NCI-H187 treated with DMSO at 0.1 percent for 48 hours (cell line): ENCODE measurements around the gene IQCB1.
"Not testable (repeated sequence)": the region's sequence is repeated elsewhere in the genome, so short reads cannot be mapped to it uniquely, and the experiment has no call there.

ENCODE experiments used
- DNase-seq: peaks from one replicate; lab custom pipeline; 2025; lab: John Stamatoyannopoulos, UW

Gene IQCB1

DNA sequence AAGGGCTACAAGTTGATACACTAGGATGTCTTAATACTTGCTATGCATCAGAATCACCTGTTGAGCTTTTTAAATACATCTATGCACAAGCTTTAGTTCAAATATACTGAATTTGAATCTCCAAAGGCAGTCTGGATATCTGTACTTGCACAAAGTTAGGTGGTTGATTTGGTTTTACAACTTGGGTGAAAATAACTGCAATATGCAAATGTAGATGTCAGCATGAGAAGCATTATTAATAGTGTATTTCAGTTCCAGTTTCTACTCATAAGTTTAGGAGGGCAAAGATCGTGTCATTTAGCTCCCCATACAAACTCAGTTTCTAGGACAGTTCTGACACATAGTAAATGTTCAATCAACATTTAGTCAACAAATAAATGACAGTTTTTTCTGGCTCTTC, 25.6 kb downstream of the IQCB1 start:
- no peak for DNase-seq

DNA sequence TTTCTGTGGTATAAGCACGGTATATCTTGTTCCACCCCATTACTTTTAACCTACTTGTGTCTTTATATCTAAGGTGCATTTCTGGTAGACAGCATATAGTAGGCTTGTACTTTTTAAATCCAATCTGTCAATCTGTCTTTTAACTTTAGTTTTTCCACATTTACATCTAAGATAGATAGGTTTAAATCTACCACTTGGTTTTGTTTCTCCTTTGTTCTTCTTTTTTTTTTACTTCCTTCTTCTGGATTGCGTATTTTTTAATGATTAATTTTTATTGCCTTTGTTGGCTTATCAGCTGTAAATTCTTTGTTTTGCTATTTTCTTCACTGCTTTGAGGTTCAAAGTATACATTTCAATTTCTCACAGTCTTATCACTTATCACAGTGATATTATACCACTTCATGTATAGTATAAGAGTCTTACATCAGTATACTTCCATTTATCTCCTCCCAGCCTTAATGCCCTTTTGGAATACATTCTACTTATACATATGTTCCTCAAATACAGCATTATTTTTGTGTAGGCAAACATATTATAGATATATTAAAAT, 31.0 kb downstream of the IQCB1 start:
- no peak for DNase-seq

DNA sequence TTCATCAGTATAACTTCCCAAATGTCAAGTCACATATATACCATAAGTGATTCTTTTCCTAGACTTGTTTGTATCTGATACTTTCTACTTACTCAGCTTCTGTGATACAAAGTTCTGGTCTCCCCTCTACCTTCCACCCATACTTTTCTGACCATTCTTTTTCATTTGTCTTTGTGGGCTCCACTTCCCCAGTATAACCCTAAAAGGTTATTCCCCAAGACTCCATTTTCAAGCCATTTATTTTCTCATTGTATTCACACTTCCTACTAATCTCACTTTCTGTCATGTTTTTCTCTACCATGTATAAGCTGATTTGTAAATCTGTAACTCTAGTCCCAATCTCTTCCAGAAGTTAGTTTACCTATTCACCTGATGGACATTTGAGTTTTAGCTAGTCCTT, 34.0 kb downstream of the IQCB1 start:
- DNase-seq, result no peak

DNA sequence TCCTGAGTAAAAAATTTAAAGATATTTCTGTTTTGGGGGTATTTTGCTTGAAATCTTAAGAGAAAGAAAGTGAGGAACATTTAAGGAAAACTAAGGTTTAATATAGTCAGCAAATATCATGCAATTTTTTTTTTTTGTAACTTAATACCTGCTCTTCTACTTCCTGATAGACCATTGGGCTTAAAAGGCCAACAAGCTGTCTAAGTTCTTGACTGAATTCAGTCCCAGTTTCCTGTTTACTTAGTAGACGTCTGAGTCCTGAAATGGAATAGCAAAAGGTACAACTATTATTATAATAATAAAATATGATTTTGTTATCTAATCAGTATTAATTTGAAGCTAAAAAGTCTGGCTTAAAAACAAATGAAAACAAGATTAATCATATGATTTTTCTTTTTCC, 37.9 kb downstream of the IQCB1 start:
- DNase-seq, result no peak

DNA sequence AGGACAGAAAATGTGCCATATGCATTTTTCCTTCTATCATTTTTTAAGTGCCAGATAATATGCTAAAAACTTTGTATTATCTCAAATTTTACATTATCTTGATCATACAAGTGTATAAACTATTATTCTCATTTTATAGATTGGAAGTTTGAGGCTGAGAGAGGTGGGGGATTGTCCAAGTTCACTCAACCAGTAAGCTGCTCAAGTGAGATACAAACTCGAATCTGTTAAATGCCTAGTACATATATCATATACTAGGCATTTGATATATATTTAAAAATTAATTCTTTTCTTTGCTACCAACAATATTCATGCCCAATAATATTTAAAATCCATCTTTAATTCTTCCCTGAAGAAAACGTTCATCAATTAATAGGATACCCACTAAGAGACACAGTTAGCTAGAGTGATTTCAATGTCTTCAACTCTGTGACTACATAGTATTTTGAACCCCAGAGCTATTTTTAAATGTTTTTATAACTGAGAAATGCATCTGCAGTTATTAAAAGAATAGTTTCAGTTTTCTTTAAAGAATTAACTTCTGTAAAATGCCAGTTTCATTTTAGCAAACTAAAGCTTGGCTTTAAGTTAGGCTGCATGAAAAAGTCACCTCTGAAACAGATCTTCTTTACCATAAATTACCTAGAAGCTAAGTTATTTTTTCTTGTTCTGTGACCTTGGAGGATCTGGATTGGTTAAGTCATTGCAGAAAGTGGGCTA, 40.4 kb downstream of the IQCB1 start:
- DNase-seq, result no peak

DNA sequence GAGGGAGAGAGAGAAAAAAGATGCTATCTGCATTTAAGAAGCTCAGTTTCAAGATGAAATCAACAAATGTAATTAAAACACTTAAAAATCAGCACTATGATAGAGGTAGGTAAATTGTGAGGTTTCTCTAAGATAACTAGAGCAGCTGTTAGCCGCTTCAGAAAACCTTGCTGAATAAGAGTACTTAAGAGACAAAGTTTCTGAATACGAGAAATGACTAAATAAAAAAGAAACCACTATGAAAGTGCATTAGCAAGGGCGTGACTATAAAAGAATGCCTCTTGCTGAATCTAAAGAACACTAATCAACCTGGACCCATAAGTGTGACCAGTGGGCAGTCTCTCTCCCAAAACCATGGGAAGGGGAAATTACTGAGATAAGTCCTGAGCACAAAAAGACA, 41.8 kb downstream of the IQCB1 start:
- no peak for DNase-seq

DNA sequence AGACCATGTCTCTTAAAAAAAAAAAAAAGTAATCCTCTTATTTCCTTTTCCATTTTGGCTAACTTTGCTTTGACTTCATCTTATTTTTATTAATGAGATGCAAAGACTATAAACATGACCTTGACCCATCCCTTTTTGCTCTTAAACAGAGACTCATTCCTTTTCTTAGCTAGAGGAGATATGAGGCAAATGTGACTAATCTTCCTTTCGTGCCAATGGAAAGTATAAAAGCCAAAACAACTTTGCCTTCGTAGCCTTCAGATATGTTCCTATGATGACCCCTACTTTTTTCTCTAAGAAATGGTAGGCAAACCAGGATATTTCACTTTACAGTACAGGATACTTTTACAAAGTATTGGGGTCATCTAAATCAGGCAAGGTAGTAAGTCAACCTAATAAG, 48.4 kb downstream of the IQCB1 start:
- no peak for DNase-seq

DNA sequence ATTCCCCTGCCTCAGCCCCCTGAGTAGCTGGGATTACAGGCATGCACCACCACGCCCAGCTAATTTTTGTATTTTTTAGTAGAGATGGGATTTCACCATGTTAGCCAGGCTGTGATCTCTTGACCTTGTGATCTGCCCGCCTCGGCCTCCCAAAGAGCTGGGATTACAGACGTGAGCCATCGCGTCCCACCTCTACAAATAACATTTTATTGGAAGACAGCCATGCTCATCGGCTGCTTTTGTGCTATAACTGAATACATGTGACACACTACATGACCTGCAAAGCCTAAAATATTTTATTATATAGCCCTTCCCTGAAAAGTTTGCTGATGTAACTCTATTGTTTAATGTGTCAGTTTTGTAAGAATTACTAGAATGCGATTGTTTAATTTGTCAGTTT, 52.1 kb downstream of the IQCB1 start:
- not testable (repeated sequence) for DNase-seq

DNA sequence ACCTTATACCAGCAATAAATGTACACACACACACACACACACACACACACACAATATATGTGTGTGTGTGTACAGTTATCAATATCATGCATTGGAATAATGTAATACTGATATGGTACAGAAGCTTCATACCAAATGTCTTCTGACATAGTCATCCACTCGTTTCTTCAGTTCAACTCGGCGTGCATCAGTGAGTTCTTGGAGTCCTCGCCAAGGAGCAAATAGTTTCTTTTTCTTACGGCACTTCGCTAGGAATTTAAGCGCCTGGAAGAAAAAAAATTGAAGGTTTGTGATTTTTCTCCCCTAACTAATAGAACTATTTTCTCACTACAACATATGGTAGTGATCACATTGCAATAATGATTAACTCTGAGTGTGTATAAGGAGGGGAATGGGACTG, 53.2 kb downstream of the IQCB1 start:
- DNase-seq, result no peak

DNA sequence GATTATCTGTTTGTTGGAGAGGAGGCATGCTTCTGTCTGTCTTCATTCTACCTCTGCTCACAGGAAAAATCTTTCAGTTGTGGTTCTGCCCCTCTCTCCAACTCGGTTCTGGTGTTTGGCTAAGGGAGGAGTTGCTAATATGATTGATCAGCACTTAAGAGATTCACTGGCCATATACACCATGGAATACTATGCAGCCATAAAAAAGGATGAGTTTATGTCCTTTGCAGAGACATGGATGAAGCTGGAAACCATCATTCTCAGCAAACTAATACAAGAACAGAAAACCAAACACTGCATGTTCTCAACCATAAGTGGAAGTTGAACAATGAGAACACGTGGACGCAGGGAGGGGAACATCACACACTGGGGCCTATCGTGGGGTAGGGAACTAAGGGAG, 59.8 kb downstream of the IQCB1 start:
- not testable (repeated sequence) for DNase-seq

DNA sequence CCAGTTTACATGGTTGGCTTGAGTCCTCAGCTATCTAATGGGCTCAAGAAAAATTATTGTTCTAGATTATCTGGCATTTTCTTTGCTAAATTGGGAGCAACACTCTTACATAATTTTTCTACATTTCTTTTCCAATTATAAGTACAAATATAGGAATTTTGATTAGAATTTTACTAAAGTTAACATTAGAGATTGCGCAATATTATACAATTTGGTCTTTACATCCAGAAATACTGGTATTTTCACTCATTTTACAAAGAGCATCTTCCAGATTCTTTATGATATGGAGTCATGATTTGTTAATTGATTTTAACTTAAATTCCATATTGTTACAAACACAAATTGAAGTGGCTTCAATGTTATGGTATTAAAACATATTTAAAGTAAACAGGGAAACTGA, 65.6 kb downstream of the IQCB1 start:
- DNase-seq, result no peak

DNA sequence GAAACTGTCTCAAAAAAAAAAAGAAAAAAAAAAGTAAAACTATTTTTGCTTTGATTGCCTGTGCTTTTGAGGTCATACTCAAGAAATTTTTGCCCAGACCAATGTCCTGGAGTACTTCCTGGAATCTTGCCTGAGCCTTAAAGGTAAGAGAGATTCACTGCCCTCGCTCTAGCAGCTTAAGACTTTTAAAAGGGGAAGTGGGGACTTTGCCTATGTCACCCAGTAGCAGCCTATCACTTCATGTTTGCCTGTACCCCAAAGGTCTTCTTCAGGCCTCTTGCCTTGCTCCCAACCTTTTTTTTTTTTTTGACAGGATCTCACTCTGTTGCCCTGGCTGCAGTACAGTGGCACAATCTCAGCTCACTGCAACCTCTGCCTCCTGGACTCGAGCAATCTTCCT, 66.4 kb downstream of the IQCB1 start:
- DNase-seq, result no peak

DNA sequence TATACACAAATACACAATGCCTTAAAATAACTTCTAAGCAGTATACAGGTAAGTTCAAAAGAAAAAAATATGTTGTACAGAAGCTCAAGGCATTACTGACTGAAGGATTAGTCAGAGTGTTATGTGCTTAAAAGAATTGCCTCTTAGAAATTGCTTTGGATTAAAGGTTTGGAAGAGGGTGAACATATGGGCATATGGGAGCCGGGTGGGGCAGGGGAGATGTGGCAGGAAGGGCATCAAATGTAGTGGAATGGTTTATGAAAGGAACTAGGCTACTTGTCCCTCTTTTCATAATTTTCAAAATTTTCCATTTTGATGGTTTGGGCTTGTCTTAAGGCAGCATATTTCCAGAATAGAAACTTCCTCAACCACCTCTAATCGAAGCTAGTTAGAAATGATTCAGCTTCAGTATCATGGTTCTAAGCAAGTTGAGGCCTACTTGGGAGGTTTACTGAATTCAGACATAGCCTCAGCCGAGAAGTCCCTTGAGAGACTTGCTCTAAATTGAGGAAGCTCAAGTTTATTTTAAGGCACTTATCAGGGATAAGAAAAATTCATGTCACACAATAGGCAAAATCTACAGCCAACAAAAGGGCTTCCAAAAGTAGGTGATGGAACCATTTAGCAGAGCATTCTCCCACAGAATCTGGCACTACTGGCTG, 75.2 kb downstream of the IQCB1 start:
- DNase-seq, result no peak

DNA sequence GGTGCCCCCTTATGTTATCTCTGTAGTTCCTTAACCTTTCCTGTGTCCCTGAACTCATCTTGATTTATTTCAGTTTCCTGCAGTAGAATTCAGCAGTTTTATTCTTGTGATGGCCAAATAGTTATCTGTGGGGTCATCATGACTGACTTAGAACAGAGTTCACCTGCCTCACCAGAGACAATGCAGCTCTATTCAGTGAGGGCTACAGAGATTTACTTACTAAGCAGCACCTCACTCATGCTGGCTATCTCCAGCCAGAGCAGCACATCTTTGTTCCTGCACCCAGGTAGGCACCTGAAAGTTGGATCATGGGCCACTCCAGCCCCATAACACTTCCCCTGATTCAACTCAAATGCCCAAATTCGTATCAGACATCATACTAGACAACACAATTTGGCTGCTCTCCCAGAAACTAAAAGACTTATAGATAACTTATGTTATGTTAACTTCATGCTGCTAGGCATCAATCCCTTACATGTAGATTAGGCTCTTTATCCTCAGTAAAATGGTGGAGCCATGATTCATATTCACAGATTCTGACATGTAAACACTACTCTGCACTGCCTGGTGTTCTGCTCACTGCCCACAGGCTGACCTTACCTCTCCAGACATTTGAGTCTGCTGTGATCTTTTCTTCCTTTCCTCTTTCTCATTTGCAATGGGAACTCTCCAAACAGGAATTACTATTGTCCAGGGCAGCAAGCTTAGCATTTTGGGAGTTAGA, 76.0 kb downstream of the IQCB1 start:
- DNase-seq, result no peak

DNA sequence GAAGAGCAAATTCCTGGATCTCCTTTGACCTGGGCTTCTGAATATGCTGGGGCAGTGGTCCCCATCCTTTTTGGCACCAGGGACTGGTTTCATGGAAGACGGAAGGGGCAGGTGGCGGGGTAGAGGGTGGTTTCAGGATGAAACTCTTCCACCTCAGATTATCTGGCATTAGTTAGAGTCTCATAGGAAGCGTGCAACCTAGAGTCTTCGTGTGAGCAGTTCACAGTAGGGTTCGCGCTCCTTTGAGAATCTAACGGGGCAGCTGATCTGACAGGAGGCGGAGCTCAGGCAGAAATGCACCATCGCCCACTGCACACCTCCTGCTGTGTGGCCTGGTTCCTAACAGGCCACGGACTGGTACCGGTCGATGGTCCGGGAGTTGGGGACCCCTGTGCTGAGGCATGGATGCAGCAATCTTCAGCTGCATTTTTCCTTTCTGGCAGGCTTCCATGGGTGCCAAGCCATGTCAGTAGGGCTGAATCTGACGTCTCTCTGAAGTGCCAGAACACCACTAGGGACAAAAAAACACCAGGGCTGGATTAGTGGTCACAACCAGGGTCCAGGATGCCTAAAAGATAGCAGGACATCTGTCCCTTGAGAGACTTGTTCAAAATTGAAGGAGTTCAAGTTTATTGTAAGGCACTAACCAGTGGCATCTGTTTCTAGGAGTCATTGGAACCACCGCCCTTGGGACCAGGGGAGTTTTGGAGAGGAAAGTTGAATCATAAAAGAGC, 76.9 kb downstream of the IQCB1 start:
- DNase-seq, result no peak

DNA sequence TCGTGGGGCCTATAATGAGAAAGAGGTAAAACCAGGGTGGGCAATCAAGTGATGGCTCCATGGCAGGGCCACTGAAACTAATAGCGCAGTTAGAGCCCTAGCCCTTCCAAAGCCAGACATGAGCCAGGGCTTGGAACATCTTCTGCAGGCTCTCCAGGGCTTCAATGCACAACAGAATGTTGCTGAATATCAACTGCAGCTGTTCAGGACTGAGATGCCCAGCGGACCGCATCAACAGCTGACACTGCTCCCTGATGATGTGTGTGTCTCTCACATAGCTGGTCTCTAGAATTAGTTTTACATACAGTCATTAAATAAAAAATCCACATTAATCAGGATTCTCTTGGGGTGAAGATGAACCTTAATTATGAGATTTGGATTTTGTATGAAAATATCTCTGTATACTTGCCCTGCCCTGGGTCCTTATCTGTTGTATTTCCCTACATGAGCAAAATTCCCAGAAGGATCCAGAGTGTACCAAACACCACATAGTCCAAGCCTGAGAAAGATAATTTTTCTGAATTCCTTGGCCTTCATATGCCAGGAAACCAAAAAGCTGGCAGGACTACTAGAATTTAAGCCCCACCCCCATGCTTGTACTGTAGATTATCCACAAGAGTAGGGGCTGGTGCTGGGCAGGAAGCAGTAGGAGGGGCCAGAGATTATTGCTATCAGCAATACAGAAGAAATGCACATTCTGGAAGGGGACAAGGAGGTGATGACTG, 77.6 kb downstream of the IQCB1 start:
- no peak for DNase-seq

DNA sequence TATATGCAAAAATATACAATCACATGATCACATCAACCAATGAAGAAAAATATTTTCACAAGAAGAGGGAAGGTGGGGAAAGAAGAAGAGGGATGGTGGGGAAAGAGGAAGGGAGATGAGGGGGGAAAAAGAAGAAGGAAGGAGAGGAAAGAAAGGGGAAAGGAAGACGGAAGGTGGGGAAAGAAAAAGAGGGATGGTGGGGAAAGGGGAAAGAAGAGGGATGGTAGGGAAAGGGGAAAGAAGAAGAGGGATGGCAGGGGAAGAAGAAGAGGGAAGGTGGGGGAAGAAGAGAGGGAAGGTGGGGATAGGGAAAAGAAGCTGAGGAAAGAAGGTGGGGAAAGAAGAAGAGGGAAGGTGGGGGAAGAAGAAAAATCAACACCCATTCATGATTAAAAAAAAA, 82.1 kb downstream of the IQCB1 start:
- no peak for DNase-seq

DNA sequence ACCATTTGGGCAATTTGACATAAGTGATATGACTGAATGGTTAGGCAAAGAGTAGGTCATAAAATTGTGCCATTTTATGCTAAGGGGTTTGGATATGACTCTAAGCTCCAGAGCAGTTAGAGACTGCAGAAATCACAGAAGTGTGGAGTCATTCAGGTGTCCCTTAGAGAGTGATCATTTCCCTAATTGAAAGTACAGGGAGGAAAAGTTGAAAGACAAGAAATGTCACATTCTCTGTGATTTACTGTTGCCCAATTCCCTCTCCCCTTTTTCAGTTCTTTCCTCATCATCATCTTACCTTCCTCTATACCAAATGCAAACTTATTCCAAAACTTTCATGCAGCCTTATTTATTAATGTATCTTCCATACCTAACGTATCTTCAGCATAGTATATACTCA, 82.6 kb downstream of the IQCB1 start:
- DNase-seq, result no peak

DNA sequence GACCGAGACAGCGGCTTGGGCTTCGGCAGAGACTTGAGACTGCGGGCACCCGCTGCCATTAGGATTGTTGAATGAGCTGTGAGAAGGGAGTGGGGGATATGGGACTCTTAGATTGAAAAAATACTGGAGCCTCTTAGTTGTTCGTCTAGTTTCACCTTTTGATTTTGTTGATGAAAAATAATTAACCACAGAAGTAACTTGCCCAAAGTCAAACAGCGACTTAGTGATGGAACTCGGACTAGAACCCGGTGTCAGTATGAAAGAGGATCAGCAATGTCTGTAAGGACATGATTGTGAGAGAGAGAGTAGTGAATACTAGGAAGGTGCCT, 84.8 kb downstream of the IQCB1 start:
- no peak for DNase-seq

DNA sequence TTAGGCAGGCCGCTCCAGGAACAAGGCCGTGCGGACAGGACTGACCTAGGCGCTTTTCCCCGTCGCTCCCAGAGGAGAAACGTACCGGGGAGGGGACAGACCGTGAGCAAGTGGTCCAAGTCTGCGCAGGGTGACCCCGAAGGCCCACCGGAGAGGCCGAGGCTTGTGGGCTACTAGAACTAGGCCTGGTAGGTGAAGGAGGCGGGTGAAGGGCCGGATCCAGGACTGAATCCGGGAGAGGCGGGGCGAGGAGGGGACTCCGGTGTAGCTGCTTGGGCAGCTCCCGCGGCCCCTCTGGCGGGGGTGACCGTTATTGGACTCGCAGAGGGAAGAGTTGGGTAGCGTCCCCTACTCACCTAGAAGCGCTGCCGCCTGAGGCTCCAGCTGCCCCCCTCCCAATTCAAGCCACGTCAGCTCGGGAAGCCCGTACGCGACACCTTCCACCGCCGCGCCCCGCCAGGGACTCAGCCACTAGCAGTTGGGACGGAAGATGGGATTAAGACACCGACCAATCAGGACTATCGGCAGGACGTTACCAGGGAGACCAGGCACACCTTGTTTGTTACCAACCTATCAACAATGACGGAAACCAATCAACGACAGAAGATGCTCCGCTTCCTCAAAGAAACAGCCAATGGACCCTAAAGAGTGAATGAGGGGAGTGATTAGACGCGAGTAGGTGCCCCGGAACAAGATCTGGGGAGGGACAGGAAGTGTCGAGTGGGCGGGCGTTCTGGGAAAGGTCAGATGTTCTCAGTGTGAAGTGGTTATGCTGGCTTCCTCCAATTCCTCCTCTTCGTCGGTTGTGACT, 85.4 kb downstream of the IQCB1 start, which contains the start of gene GOLGB1:
TSS of gene GOLGB1 (minus strand) at position 466 of the 811 bp plus-strand sequence. CDS start 18,770 bp downstream, outside the sequence.
- DNase-seq, result peak; percentile 98
